Rectal smooth muscle tissue (tissue), 1 donor: ENCODE results near the gene FKBP7.
A peak's percentile ranks its signal among the peaks of the same experiment; 100 is the strongest.

Source experiments
- H3K27ac ChIP-seq: one replicate; pipeline ENCODE4 v1.7.0; 2013; ENCODE audit warnings: low read depth, low read length, inconsistent platforms
- H3K27me3 ChIP-seq: one replicate; pipeline ENCODE4 v1.7.0; 2013; ENCODE audit warnings: low read length; ENCODE audit not compliant: control insufficient read depth, insufficient read depth
- H3K36me3 ChIP-seq: one replicate; pipeline ENCODE4 v1.7.0; 2013; ENCODE audit warnings: low read length; ENCODE audit not compliant: control insufficient read depth, insufficient read depth
- H3K4me1 ChIP-seq: one replicate; pipeline ENCODE4 v1.7.0; 2013; ENCODE audit warnings: low read length; ENCODE audit not compliant: control insufficient read depth, insufficient read depth
- H3K4me3 ChIP-seq: one replicate; pipeline ENCODE4 v1.7.0; 2013; ENCODE audit warnings: low read length
- H3K9ac ChIP-seq: one replicate; pipeline ENCODE4 v1.7.0; 2013; ENCODE audit warnings: low read length

The FKBP7 gene

DNA sequence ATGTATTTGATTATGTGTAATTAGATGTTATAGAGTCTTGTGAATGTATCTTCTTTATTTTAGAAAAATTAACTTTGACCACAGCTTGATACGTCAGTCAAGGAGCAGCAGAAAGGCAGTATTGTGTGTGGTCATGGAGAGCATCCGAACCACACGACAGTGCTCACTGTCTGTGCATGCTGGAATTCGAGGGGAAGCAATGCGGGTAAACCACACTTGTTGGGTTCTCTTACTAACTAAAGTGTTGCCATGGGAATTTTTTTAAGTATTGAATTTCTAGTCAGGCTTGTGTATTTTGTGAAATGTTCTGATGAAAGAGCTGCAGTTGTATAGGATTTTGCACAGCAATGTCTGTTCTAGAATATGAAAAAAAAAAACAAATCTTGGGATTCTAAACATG, 22.5 kb downstream of the FKBP7 start:
- Histone ChIP-seq H3K4me3 (no peak overlapping the region), H3K4me1 (no peaks in the 10 kb centered on the region), H3K9ac (no peak overlapping the region), H3K27me3 (no peaks in the 10 kb centered on the region), H3K36me3 (no peaks in the 10 kb centered on the region), H3K27ac (no peak overlapping the region)

DNA sequence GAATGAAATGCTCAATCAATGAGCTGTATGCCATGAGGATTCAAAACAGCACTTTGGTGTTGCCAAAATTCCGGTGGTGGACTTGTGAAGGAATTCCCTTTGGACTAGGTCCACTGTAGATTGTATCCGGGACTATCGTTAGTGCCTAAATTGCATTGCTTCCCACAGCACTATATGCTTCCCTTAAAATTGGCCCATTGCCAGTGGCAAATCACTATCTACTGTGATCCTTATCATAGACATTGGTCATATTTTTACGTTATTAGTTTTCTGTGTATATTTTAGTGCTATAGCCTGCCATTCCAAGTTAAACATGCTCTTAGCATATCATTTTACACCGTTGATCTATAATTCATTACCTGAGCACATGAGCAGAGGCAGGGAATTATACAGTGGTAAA, 25.5 kb downstream of the FKBP7 start:
- peaks cover 12% of the 10 kb centered on the region for H3K4me1 ChIP-seq
- peaks cover 3% of the 10 kb centered on the region for H3K36me3 ChIP-seq
- no peak overlapping the region for H3K4me3 ChIP-seq
- no peak overlapping the region for H3K9ac ChIP-seq
- no peaks in the 10 kb centered on the region for H3K27me3 ChIP-seq
- H3K27ac ChIP-seq, result no peak overlapping the region

DNA sequence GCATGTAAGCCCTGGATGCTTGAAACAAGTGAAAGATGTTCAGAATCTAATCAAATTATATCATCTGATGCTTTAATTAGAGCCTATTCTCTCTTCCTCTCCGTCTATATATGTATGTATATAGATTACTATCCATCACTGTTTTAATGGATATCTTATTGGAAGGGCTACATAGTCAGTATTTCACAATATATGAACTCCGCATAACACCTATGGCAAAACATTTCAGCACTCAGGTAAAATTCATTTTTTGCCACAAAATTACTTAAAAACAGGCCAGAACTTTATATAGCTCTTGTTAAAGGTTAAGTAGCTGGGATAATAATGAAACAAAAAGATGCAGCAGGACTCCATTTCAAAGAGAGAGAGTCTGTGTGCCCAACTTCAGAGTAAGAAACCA, 26.1 kb downstream of the FKBP7 start:
- no peak overlapping the region for H3K4me3 ChIP-seq
- peaks cover 3% of the 10 kb centered on the region for H3K36me3 ChIP-seq
- H3K27ac ChIP-seq, result peak overlapping the region; percentile 99
- H3K4me1 ChIP-seq, result peaks cover 12% of the 10 kb centered on the region
- no peak overlapping the region for H3K9ac ChIP-seq
- no peaks in the 10 kb centered on the region for H3K27me3 ChIP-seq

DNA sequence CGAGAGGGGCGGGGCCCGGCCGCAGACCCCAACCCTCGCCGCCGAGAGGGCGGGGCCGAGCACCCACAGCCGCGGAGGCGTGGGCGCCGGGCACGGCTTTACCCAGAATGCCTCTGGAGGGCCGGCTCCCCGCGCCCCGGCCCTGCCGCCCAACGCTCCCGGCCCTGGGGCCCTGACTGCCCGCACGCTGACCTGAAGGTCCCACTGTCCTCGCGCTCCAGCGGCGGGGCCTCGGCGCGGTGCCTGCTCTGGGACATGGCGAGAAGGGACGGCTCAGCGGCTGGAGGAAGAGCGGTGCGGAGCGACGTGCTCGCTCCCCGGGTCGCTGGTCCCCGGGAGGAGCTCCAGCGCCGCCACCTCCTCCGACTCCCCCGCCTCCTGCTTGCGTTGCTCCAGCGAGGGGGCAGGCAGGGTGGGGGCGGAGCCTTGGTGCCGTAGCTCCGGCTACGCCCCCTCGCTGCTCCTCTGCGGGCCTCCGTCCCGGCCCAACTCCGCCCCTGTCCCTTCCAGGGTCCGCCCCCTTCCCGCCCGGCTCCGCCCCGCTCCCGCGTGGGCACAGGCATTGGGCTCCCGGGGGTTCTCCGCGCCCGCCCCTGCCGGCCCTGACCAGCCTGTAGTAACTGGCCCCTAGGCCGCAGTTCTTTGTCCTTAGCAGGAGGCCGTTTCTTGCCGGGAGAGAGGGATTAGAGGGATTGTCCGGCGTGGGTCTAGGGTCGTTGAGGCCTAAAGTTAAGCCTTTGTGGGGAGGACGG, 27.4 kb downstream of the FKBP7 start, which contains the start of the genes PJVK and PRKRA:
Gene PJVK (plus strand): TSS at position 605 of the 752 bp plus-strand sequence. CDS start 2,032 bp downstream, outside the sequence.
Gene PRKRA (minus strand): TSS at position 402 of the 752 bp plus-strand sequence. CDS start 145 bp downstream, at position 257.
- H3K36me3 ChIP-seq, result peaks cover 3% of the 10 kb centered on the region
- H3K4me1 ChIP-seq, result peaks cover 12% of the 10 kb centered on the region
- peak within 1 kb of the TSS; percentile 94 for H3K9ac ChIP-seq
- H3K27me3 ChIP-seq, result no peaks in the 10 kb centered on the region
- H3K4me3 ChIP-seq, result peak within 1 kb of the TSS; percentile 87
- peak within 1 kb of the TSS; percentile 99 for H3K27ac ChIP-seq

DNA sequence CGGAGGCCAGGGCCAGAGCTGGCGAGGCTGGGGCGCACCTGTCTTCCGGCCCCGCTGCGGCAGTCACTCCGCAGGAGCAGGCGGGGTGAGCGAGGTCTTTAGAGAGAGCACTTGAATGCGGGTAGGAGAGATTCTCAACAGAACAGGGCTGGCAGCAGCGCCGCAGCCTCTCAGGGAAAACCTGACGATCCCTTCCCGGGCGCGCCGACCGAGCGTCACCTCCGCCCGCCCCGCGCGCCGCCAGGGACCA, 28.0 kb downstream of the FKBP7 start:
- peaks cover 12% of the 10 kb centered on the region for H3K4me1 ChIP-seq
- peaks cover 3% of the 10 kb centered on the region for H3K36me3 ChIP-seq
- H3K9ac ChIP-seq, result peak overlapping the region; percentile 94
- no peaks in the 10 kb centered on the region for H3K27me3 ChIP-seq
- H3K27ac ChIP-seq, result peak overlapping the region; percentile 99
- peak overlapping the region; percentile 67 for H3K4me3 ChIP-seq

DNA sequence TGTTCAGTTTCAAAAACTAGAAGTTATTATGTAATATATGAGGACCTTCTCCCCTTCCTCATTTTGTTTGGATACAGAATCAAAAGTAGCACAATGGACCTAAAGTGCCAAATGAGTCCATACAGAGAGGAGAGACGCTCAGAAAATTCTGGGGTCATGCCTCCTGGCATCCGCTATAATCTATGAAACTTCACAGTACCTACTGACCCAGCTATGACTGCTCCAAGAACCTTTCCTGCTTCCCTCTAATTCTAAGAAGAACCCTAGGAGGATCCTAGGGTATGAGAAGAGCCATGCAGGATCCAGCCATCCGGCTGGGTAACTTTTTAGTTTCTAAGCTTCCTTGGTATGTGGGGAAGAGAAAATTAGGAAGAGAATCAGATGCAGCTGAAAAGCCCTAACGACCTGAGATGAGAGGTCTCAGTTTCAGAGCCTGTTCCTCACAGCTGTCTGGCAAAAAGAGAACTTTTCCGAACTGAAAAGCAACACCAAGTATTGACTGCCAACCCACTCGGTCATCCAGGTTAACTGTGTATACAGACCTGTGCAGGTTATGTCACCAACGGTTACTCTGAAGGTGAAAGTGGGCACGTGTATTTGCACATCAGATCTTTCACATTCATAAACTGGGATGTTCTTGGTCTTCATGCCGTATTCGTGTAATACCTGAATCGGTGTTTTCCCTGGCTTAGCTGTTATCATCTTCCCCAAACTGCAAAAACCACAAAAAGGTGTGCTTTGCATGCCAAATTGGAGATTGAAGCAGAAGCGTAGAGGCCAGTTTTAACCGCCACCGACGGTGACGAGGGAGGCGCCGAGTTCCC, 28.5 kb downstream of the FKBP7 start:
- Histone ChIP-seq H3K27me3 (no peaks in the 10 kb centered on the region), H3K9ac (peak overlapping the region; percentile 50), H3K27ac (peak overlapping the region; percentile 99), H3K4me3 (peak overlapping the region; percentile 67), H3K4me1 (peaks cover 12% of the 10 kb centered on the region), H3K36me3 (peaks cover 3% of the 10 kb centered on the region)

DNA sequence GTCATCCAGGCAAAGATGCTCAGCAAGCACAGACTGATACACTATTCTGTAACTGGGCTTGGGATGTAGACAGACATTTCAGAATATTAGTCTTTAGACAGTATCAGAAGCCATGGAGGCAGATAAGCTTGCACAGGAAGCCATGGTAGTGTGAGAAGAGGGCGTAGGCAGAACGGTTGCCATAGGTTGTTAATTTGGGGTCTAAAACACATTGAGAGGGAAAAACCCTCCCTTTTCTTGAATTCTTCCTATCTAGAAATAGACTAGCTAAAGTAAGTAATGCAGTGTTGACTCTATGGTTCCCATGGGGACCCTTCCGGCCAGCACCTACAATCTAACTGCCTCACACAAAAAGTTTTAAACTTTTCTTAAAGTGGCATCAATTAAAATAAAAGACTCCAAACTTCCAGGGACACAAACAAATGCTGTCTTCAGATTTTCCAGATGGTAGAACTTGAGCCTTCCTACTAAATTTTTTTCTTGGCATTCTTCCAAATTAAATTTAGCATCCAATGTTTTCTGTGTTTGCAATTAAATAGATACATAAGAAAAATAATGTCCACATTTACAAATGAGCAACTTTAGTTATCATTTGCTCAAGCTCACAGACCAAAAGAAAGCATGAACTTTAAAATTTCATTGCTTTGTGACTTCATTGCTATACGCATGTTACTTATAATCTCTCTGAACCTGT, 29.3 kb downstream of the FKBP7 start:
- Histone ChIP-seq H3K9ac (no peak overlapping the region), H3K27ac (no peak overlapping the region), H3K4me3 (no peak overlapping the region), H3K36me3 (peaks cover 3% of the 10 kb centered on the region), H3K4me1 (peaks cover 12% of the 10 kb centered on the region), H3K27me3 (no peaks in the 10 kb centered on the region)

DNA sequence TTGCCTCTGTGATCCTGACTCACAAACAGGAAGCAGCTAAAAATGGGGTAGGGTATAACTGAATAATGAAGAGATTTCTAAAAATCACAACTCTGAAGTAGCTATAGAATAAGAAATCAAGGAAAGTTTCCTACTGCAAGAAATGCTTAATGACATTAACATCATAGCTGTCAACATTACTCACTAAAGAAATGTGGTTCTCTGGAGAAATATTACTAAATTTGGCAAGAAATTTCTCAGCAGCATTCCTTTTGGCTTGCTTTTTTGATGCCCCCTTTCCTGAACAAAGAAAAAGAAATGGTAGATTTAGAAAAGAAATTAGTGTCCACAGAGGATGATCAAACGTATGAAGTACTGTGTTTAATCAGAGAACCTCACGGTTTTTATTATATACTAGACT, 37.0 kb downstream of the FKBP7 start:
- Histone ChIP-seq H3K36me3 (peaks cover 18% of the 10 kb centered on the region), H3K27me3 (no peaks in the 10 kb centered on the region), H3K4me3 (no peak overlapping the region), H3K9ac (no peak overlapping the region), H3K27ac (no peak overlapping the region), H3K4me1 (no peaks in the 10 kb centered on the region)

DNA sequence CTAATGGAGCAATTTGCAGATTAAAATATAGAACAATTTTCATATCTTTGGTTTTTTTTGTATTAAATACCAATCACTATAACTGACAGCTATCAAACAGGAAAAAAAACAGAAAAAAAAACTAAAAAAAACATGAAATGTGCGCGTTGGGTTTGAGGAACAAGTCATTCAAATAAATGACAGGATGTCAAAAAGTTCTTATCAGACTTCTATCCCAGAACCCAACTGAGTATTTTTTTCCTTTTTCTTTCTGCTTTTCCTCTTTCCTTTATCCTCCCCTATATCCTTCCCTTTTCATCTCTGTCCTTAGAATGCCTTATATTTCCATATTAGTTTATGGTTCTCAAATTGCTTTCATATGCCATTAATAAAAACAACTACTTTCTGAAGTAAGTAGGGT, 41.7 kb downstream of the FKBP7 start:
- no peak overlapping the region for H3K4me3 ChIP-seq
- no peaks in the 10 kb centered on the region for H3K4me1 ChIP-seq
- peaks cover 18% of the 10 kb centered on the region for H3K36me3 ChIP-seq
- no peak overlapping the region for H3K9ac ChIP-seq
- no peaks in the 10 kb centered on the region for H3K27me3 ChIP-seq
- H3K27ac ChIP-seq, result no peak overlapping the region

DNA sequence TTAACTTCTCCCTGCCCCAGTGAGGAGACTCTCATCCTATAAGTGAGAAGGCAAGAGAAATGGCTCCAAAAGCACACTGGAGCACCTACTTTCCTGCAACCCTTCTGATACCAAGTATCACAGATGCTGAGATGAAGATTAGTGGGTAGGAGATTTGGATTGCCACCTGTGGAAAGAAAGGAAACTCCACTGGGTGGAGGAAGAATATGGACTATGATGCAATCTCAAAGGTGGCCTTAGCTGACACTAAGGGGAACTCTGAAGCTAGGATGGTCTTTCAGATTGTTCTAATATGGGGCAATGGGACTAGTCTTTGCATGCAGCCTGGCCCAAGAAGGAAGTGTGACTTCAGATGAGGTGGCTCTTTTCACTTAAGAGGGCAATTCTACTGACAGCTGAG, 49.1 kb downstream of the FKBP7 start:
- no peak overlapping the region for H3K4me3 ChIP-seq
- H3K27ac ChIP-seq, result no peak overlapping the region
- H3K36me3 ChIP-seq, result peaks cover 9% of the 10 kb centered on the region
- no peaks in the 10 kb centered on the region for H3K4me1 ChIP-seq
- no peaks in the 10 kb centered on the region for H3K27me3 ChIP-seq
- no peak overlapping the region for H3K9ac ChIP-seq

DNA sequence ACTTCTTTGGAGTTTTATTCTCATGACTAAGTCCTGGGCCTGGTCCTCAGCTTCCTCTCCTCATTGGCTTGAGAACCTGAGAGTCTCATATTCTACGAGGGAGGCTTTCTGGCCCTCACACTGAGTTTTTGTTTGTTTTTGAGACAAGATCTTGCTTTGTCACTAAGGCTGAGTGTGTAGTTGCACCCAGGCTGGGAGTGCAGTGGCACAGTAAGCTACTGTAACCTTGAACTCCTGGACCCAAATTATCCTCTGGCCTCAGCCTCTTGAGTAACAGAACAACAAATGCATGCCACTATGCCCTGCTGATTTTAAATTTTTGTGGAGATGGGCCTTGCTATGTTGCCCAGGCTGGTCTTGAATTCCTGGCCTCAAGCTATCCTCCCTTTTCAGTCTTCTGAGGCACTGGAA, 50.0 kb downstream of the FKBP7 start:
- no peak overlapping the region for H3K4me3 ChIP-seq
- no peaks in the 10 kb centered on the region for H3K27me3 ChIP-seq
- peaks cover 6% of the 10 kb centered on the region for H3K36me3 ChIP-seq
- no peak overlapping the region for H3K27ac ChIP-seq
- no peak overlapping the region for H3K9ac ChIP-seq
- no peaks in the 10 kb centered on the region for H3K4me1 ChIP-seq

DNA sequence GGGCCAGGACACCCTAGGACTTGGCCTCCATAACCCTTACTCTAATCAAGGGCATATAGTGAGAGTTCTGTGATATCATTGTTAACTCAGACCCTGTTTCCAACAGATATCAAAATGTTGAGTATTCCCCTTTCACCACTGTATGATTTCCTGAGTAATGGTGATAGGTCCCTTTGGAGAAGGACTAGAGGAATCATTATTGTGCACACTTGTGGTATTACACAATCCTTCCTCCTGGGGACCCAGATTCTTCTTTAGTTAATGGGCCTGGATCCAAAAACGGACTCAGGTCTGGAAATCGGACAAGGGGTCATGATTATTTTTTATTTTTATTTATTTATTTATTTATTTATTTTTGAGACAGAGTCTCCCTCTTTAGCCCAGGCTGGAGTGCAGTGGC, 50.9 kb downstream of the FKBP7 start:
- H3K27me3 ChIP-seq, result no peaks in the 10 kb centered on the region
- H3K4me3 ChIP-seq, result no peak overlapping the region
- H3K4me1 ChIP-seq, result no peaks in the 10 kb centered on the region
- H3K27ac ChIP-seq, result no peak overlapping the region
- H3K36me3 ChIP-seq, result peaks cover 6% of the 10 kb centered on the region
- no peak overlapping the region for H3K9ac ChIP-seq
